Natural killer cell (primary cell): ENCODE results near the gene ATP1A3. TPM values are rescaled to one million over a fixed set of nuclear protein-coding genes. Genes with fewer than 3 reads are reported as not detected.

Experiments
- ATAC-seq, 3 donors: fragments of 150-1000 bp in 2 of 3; fragments of 200-7000 bp in 1 of 3; cut with Tn5 transposase; 1 replicate in 1 of 3; 2 replicates in 2 of 3; pipeline ENCODE4 v1.10.0; 2021; ENCODE audit warnings: mild to moderate bottlenecking in 2 of 3, moderate library complexity in 2 of 3
- DNase-seq, 2 donors: peaks; one replicate each; pipeline versions ENCODE4 v3.0.0 to v3.0.0-alpha.2; 2013 to 2021; ENCODE audit warnings: mixed read lengths in 1 of 2
- H3K27ac ChIP-seq: one replicate; pipeline ENCODE4 v1.5.1; 2013; ENCODE audit warnings: mild to moderate bottlenecking, low read length
- H3K27me3 ChIP-seq: one replicate; pipeline ENCODE4 v1.6.1; 2013; ENCODE audit warnings: low read length; ENCODE audit not compliant: control insufficient read depth, insufficient read depth
- H3K36me3 ChIP-seq: one replicate; pipeline ENCODE4 v1.6.1; 2013; ENCODE audit warnings: low read length; ENCODE audit not compliant: control insufficient read depth, insufficient read depth
- H3K4me1 ChIP-seq: one replicate; pipeline ENCODE4 v1.6.1; 2013; ENCODE audit warnings: low read length; ENCODE audit not compliant: control insufficient read depth, insufficient read depth
- H3K4me3 ChIP-seq: one replicate; pipeline ENCODE4 v1.5.1; 2013; ENCODE audit warnings: low read length
- H3K9me3 ChIP-seq: one replicate; pipeline ENCODE4 v1.6.1; 2013; ENCODE audit warnings: low read length; ENCODE audit not compliant: control insufficient read depth, insufficient read depth
- H3K27ac Mint-ChIP-seq, 2 donors: one replicate each; pipeline ENCODE4 v1.8.0; 2022; ENCODE audit warnings: mild to moderate bottlenecking in 2 of 2, mixed read lengths in 2 of 2, moderate library complexity in 1 of 2
- H3K27me3 Mint-ChIP-seq, 2 donors: one replicate each; pipeline ENCODE4 v1.8.0; 2022; ENCODE audit warnings: low read depth in 2 of 2, mixed read lengths in 2 of 2
- H3K36me3 Mint-ChIP-seq: one replicate; pipeline ENCODE4 v1.8.0; 2022; ENCODE audit warnings: mixed read lengths
- H3K4me1 Mint-ChIP-seq, 2 donors: one replicate each; pipeline ENCODE4 v1.8.0; 2022; ENCODE audit warnings: mixed read lengths in 2 of 2
- H3K4me3 Mint-ChIP-seq: one replicate; pipeline ENCODE4 v1.8.0; 2022; ENCODE audit warnings: mild to moderate bottlenecking, moderate library complexity, mixed read lengths
- H3K9me3 Mint-ChIP-seq, 2 donors: one replicate each; pipeline ENCODE4 v1.8.0; 2022; ENCODE audit warnings: mixed read lengths in 2 of 2
- CTCF ChIP-seq: fragments of 200-600 bp; IDR thresholded peaks from one replicate; pipeline ENCODE4 v1.8.0; 2022; ENCODE audit warnings: antibody characterized with exemption
- WGBS: methylation state at CpG from one replicate; pipeline ENCODE4 v1.1.7; 2013; ENCODE audit warnings: missing lambda C conversion rate; ENCODE audit not compliant: insufficient coverage; 5-methylcytosine and 5-hydroxymethylcytosine counted together
- intact Hi-C: fragments of 100-400 bp; cut with micrococcal nuclease; formaldehyde crosslinking; loops from one replicate; pipeline ENCODE4 v1.14.2; 2022
- total RNA-seq, 4 donors: library from RNA; stranded (reverse); fragments of 120-200 nt in 1 of 4; gene quantifications; one replicate each; pipeline versions ENCODE4 v1.2.3 to v1.2.4, GENCODE V29; 2013 to 2022

Gene ATP1A3
- total RNA-seq, 3 donors from 2014 or later (not counting 1 experiment from before 2014, with no cell fraction given): 13.5 to 18.2 (median 14.0) TPM

- intact Hi-C loops: no loop called here
- ATAC-seq (no peak), DNase-seq (no peak)
- Histone ChIP-seq H3K9me3 (no peaks in the 10 kb centered on the region), H3K27me3 (no peaks in the 10 kb centered on the region), H3K4me3 (no peak overlapping the region), H3K4me1 (no peaks in the 10 kb centered on the region), H3K36me3 (no peaks in the 10 kb centered on the region), H3K27ac (no peak overlapping the region)
- Mint-ChIP-seq H3K27me3 (no peaks in the 10 kb centered on the region), H3K4me3 (no peak overlapping the region), H3K9me3 (no peaks in the 10 kb centered on the region), H3K27ac (no peak overlapping the region), H3K4me1 (peaks cover 0 to under 1% of the 10 kb centered on the region in 2 donors), H3K36me3 (no peaks in the 10 kb centered on the region)
- no peak for TF ChIP-seq CTCF
- WGBS: 82% methylated on average over 10 of the region's 10 CpGs
These were observed 6.7 kb downstream of the ATP1A3 start for GRCh38 chr19:41987141-41987860.

- Histone ChIP-seq H3K27me3 (no peaks in the 10 kb centered on the region), H3K27ac (no peak overlapping the region), H3K9me3 (no peaks in the 10 kb centered on the region), H3K36me3 (no peaks in the 10 kb centered on the region), H3K4me1 (no peaks in the 10 kb centered on the region), H3K4me3 (no peak overlapping the region)
- no peak for TF ChIP-seq CTCF
- no peak overlapping the region for H3K27ac Mint-ChIP-seq
- no peaks in the 10 kb centered on the region for H3K4me1 Mint-ChIP-seq
- ATAC-seq: no peak
- 95% methylated on average over 17 of the region's 17 CpGs for WGBS
- intact Hi-C loops: no loop called here
- H3K9me3 Mint-ChIP-seq: no peaks in the 10 kb centered on the region
- DNase-seq: no peak
- H3K36me3 Mint-ChIP-seq: no peaks in the 10 kb centered on the region
- H3K27me3 Mint-ChIP-seq: no peaks in the 10 kb centered on the region
- H3K4me3 Mint-ChIP-seq: no peak overlapping the region
These were observed 9.1 kb downstream of the ATP1A3 start for GRCh38 chr19:41984961-41985360.

- no peaks in the 10 kb centered on the region for H3K4me1 Mint-ChIP-seq
- H3K36me3 Mint-ChIP-seq: no peaks in the 10 kb centered on the region
- WGBS: 91% methylated on average over 15 of the region's 15 CpGs
- no peaks in the 10 kb centered on the region for H3K27me3 ChIP-seq
- H3K4me1 ChIP-seq: no peaks in the 10 kb centered on the region
- no peak for TF ChIP-seq CTCF
- intact Hi-C loops: no loop called here
- H3K9me3 Mint-ChIP-seq: no peaks in the 10 kb centered on the region
- no peak overlapping the region for H3K27ac ChIP-seq
- no peak overlapping the region for H3K4me3 ChIP-seq
- ATAC-seq: no peak
- no peak overlapping the region for H3K27ac Mint-ChIP-seq
- no peak overlapping the region for H3K4me3 Mint-ChIP-seq
- H3K36me3 ChIP-seq: no peaks in the 10 kb centered on the region
- DNase-seq: no peak
- no peaks in the 10 kb centered on the region for H3K9me3 ChIP-seq
- no peaks in the 10 kb centered on the region for H3K27me3 Mint-ChIP-seq
These were observed 12.3 kb downstream of the ATP1A3 start for GRCh38 chr19:41981724-41982123.

GRCh38 chr19:41978470-41978869 lies 15.6 kb downstream of the ATP1A3 start:
- no peak for DNase-seq
- no peak overlapping the region for H3K4me3 Mint-ChIP-seq
- TF ChIP-seq CTCF: no peak

More at GRCh38 chr19:41978470-41978869, 15.6 kb downstream of the ATP1A3 start:
- no peaks in the 10 kb centered on the region for H3K4me1 Mint-ChIP-seq
- Histone ChIP-seq H3K27me3 (no peaks in the 10 kb centered on the region), H3K4me1 (no peaks in the 10 kb centered on the region), H3K36me3 (no peaks in the 10 kb centered on the region), H3K27ac (no peak overlapping the region), H3K4me3 (no peak overlapping the region), H3K9me3 (no peaks in the 10 kb centered on the region)
- no peaks in the 10 kb centered on the region for H3K36me3 Mint-ChIP-seq
- intact Hi-C loops: no loop called here
- no peak overlapping the region for H3K27ac Mint-ChIP-seq
- ATAC-seq: no peak
- no peaks in the 10 kb centered on the region for H3K9me3 Mint-ChIP-seq
- H3K27me3 Mint-ChIP-seq: no peaks in the 10 kb centered on the region
- 95% methylated on average over 17 of the region's 17 CpGs for WGBS
